Activated naive CD8-positive, alpha-beta T cell treated with anti-CD3 and anti-CD28 coated beads, Interleukin-2, amount 50 U/mL, for 16 hours (primary cell): ENCODE measurements around the gene IRF4.
"Not testable (repeated sequence)": the region's sequence is repeated elsewhere in the genome, so short reads cannot be mapped to it uniquely, and the experiment has no call there.

Source experiments
- DNase-seq: peaks from one replicate; pipeline ENCODE4 v3.0.0-alpha.2; 2020; ENCODE audit warnings: low read depth, low spot score

IRF4 gene

DNA sequence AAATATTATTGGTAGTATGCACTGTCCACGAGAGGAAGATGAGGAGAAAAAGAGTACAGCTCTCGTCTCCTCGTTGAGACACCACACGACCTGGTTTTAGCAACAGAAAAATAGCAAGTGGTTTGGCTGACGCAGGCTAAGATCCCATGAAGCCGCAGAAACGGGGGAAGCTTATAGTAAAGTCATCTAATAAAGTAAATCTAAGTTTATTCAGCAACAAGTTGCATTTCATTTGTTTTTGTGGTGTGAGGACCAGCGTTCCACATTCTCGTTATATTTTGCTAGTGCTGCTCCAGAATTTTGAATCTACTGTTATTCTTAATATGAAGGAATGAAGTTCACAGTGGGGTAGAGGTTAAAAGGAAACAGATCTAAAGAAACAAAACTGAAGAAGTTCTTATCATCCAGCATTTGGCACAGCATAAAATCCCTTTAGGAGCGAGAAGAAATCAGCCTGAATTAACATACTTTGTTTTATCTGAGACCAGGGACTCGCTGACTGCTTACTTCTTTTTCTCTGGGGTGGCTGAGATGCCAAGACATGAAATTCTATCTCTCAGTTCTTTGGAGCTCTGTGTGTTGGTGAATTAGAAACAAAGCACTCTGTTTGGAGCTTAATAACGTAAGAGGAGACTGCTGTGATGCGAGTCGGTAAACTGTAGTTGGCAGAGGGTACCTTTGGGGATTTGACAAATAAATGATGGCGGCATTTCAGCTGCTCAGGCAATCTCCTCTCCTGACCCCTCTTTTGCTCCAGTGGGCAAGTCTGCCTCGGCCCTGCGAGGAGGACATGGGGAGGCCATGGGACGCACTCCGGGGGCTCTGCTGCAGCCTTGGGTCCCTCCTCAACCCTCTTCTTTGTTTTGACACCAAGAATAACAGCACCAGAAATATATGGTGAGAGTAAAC is 24.9 kb upstream of the IRF4 start:
- DNase-seq, result no peak

- DNase-seq, result no peak
Measured at GRCh38 chr6:367298-367794, 24.2 kb upstream of the IRF4 start.

DNA sequence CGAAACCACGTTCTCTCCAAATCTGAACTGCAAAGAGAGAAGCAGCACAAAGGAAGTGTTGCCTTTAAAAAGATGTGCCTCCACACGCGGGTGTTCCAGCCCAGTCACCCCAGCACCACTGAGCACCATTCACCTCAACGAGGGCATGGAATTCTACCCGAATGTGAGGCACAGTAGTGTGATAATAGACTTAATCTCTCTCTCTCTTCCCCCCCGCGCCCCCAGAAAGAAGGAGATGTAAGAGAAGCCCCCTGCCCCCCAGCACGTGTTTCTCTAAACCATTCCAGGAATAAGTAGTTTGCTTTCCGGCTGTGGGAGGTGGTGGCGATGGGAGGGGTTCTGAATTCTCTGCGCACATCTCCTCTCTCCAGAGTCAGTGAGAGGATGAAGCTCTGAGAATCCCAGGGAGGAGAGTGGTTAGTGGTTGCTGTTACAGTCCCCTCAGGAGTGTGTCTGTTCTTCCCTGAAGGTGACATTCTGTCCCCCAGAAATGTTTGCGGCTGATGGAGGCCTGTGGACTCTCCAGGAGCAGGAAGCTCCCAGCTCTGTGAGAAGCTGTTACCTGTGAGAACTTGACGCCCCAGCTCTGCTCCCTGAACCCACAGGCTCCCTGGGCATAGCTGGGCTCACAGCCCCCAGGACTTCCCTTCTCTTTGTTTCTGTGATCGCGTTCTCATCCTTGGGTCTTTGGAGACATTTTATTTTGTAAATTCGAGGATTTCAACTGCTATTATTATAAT is 23.5 kb upstream of the IRF4 start:
- no peak for DNase-seq

GRCh38 chr6:369559-370431 is 21.8 kb upstream of the IRF4 start:
- no peak for DNase-seq

DNA sequence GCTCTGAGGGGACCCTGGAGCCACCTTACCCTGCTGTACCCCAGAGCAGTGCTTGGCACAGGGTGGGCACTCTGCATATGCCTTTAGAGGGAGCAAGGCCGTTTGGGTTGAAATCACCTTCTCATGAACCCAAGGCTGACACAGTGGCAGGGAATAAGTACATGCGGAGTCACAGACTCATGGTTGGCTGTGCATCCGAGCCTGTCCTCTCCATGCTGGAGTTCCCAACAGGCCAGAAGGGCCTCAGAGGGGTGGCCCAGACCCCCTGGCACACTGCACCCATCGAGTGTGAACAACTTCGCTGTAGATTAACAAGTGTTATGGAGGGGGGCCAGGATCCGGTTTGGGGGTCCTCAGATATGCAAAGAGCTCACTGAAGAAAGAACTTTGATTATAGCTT is 21.0 kb upstream of the IRF4 start:
- DNase-seq, result no peak

GRCh38 chr6:371851-372250 is 19.7 kb upstream of the IRF4 start:
- not testable (repeated sequence) for DNase-seq

GRCh38 chr6:372336-372911 is 19.1 kb upstream of the IRF4 start:
- DNase-seq, result no peak

GRCh38 chr6:373031-373430 is 18.5 kb upstream of the IRF4 start:
- no peak for DNase-seq

GRCh38 chr6:373773-374724 is 17.5 kb upstream of the IRF4 start:
- no peak for DNase-seq

DNA sequence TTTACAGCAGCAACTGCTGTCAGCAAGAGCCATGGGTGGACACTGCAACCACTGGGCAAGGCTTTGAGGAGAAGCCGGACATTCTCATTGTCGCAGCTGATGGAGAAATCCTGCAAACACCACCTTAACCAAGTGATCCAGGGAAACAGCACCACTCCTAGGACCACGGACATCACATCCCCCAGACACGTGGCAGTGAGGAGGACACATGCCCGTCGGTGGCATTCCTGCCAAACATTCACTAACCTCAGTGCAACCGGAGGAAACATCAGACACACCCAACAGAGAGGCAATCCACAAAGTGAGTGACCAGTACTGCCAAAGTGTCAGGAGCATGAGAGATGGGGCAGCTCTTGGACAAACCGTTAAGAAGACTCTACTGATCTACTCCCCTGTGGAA is 16.6 kb upstream of the IRF4 start:
- no peak for DNase-seq

DNA sequence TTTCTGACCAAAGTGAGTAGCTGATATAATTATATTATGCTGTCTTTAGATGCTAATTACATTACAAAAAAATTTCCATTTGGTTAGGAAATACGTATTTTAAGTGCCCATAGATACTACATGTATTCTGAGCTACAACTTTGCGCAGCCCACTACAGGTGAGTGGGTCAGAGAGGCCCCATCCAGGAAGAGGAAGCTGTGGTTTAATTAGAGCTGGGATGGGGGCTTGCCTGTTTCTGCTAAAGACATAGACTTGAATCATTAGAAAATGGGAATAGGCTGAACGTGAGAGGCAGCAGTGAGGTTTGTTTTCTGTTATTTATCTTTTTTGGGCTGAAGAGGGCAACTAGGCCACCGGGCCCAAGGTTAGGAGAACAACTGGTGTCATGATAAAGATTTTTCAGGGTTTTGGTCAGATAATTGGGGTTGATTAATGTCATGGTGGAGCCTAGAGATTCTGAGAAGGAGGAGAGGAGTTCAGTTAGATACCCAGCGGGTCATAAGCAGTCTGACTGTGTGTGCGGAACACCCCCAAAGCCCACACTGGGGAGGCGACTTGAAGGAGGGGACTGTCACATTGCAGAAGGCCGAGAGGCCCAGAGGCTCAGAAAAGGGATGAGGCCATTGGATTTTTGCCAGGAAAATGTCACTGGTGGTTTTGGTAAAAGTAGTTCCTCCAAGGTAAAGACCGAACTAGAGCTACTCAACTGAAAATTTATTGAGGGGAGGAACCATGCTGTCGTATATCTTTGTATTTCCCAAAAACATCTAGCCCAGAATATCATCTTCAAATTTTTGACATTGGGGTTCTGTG is 14.5 kb upstream of the IRF4 start:
- no peak for DNase-seq

GRCh38 chr6:377641-378020 is 13.9 kb upstream of the IRF4 start:
- DNase-seq, result not testable (repeated sequence)

GRCh38 chr6:378090-378957 is 13.2 kb upstream of the IRF4 start:
- DNase-seq, result no peak

GRCh38 chr6:378958-379409 is 12.6 kb upstream of the IRF4 start:
- no peak for DNase-seq

- DNase-seq, result no peak
Measured at GRCh38 chr6:379410-380181, 12.0 kb upstream of the IRF4 start.

- DNase-seq, result no peak
Measured at GRCh38 chr6:380234-381218, 11.0 kb upstream of the IRF4 start.
